Memory B cell (primary cell): Measurements from ENCODE around the gene INPPL1.

Experiments
- ATAC-seq: fragments of 150-1000 bp; cut with Tn5 transposase; 2 replicates; pipeline ENCODE4 v1.10.0; 2021; ENCODE audit warnings: low read depth, mild to moderate bottlenecking, moderate library complexity
- DNase-seq, 2 donors: peaks; one replicate each; pipeline ENCODE4 v3.0.0; 2022; ENCODE audit warnings: low spot score in 2 of 2
- H3K27ac Mint-ChIP-seq: one replicate; pipeline ENCODE4 v1.8.0; 2022; ENCODE audit warnings: mild to moderate bottlenecking, moderate library complexity, mixed read lengths
- H3K27me3 Mint-ChIP-seq: one replicate; pipeline ENCODE4 v1.8.0; 2022; ENCODE audit warnings: mixed read lengths
- H3K36me3 Mint-ChIP-seq: one replicate; pipeline ENCODE4 v1.8.0; 2022; ENCODE audit warnings: mild to moderate bottlenecking, mixed read lengths
- H3K4me1 Mint-ChIP-seq: one replicate; pipeline ENCODE4 v1.8.0; 2022; ENCODE audit warnings: mixed read lengths
- H3K4me3 Mint-ChIP-seq: one replicate; pipeline ENCODE4 v1.8.0; 2022; ENCODE audit warnings: mild to moderate bottlenecking, moderate library complexity, mixed read lengths
- H3K9me3 Mint-ChIP-seq: one replicate; pipeline ENCODE4 v1.8.0; 2022; ENCODE audit warnings: mixed read lengths

INPPL1 gene

GRCh38 chr11:72232260-72233055 lies 7.9 kb downstream of the INPPL1 start:
- Mint-ChIP-seq H3K4me3 (no peak overlapping the region), H3K36me3 (peaks cover 26% of the 10 kb centered on the region), H3K27me3 (no peaks in the 10 kb centered on the region), H3K27ac (peak overlapping the region; percentile 17), H3K9me3 (no peaks in the 10 kb centered on the region), H3K4me1 (peaks cover 15% of the 10 kb centered on the region)
- ATAC-seq = no peak
- no peak for DNase-seq

GRCh38 chr11:72233056-72233772 lies 8.6 kb downstream of the INPPL1 start:
- Mint-ChIP-seq H3K27me3 (no peaks in the 10 kb centered on the region), H3K36me3 (peaks cover 26% of the 10 kb centered on the region), H3K9me3 (no peaks in the 10 kb centered on the region), H3K27ac (no peak overlapping the region), H3K4me1 (peaks cover 15% of the 10 kb centered on the region), H3K4me3 (no peak overlapping the region)
- no peak for DNase-seq
- ATAC-seq = no peak

DNA sequence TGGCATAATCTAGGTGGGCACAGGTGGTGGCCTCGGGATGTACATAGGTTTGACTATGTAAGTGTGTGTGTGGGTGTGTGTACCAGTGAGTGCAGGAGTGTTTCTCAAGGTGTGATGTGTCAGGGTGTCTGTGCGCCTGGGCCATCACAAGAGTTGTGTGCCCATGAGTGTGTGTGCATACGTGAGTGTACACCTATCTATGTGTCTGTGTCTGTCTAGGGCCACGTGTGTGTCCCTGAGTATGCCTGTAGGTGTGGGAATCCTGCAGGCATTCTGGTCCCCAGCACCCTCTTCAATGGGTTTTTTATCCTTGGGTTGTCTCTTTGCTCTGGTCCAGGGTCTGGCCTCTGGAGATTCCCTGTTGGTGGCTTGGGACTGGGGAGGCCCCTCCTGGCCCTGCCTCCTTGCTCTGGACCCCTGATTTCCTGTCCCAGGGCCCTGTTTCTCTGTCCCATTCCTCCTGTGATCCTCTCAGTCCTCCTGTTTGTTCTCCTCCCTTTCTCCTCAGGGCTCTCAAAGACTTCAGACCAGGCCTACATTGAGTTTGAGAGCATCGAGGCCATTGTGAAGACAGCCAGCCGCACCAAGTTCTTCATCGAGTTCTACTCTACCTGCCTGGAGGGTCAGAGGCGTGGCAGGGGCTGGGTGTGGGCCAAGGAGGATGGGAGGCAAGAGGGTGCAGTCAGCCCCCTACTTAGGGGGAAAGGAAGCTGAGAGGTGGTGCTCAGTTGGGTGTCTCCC lies 9.4 kb downstream of the INPPL1 start:
- no peak for DNase-seq
- Mint-ChIP-seq H3K27ac (peak overlapping the region; percentile 69), H3K36me3 (peaks cover 22% of the 10 kb centered on the region), H3K9me3 (no peaks in the 10 kb centered on the region), H3K4me3 (no peak overlapping the region), H3K4me1 (peaks cover 15% of the 10 kb centered on the region), H3K27me3 (no peaks in the 10 kb centered on the region)
- no peak for ATAC-seq

GRCh38 chr11:72234514-72234830 lies 9.9 kb downstream of the INPPL1 start:
- H3K4me3 Mint-ChIP-seq = no peak overlapping the region
- peaks cover 18% of the 10 kb centered on the region for H3K36me3 Mint-ChIP-seq
- peaks cover 15% of the 10 kb centered on the region for H3K4me1 Mint-ChIP-seq
- H3K27ac Mint-ChIP-seq = peak overlapping the region; percentile 69
- ATAC-seq (no peak), DNase-seq (no peak)
- no peaks in the 10 kb centered on the region for H3K9me3 Mint-ChIP-seq
- peaks cover 2% of the 10 kb centered on the region for H3K27me3 Mint-ChIP-seq

- Mint-ChIP-seq H3K27ac (peak overlapping the region; percentile 69), H3K9me3 (no peaks in the 10 kb centered on the region), H3K27me3 (peaks cover 2% of the 10 kb centered on the region), H3K36me3 (peaks cover 16% of the 10 kb centered on the region), H3K4me1 (peaks cover 15% of the 10 kb centered on the region), H3K4me3 (no peak overlapping the region)
- ATAC-seq = no peak
- no peak for DNase-seq
Measured at GRCh38 chr11:72234920-72235319, 10.4 kb downstream of the INPPL1 start.

DNA sequence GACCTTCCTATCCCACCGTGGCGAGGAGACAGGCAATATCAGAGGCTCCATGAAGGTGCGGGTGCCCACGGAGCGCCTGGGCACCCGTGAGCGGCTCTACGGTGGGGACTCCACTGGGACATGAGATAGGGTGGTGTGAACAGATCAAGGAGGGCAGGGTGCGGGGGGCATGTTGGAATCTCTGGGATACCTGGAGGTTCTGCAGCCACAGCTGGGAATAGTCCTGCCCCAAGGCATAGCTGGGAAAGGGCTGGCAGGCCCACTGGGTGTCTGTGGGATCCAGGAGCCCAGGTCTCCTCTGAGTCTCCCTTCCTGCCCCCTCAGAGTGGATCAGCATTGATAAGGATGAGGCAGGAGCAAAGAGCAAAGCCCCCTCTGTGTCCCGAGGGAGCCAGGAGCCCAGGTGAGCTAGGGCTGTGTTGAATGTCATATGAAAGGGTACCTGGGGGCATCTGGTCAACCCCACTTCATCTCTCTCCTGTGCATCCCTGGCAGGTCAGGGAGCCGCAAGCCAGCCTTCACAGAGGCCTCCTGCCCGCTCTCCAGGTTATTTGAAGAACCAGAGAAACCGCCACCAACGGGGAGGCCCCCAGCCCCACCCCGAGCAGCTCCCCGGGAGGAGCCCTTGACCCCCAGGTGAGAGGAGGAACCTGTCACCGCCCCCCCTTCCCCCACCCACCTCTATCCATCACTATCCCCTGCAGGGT lies 10.9 kb downstream of the INPPL1 start:
- H3K4me1 Mint-ChIP-seq = peaks cover 18% of the 10 kb centered on the region
- no peak overlapping the region for H3K4me3 Mint-ChIP-seq
- H3K36me3 Mint-ChIP-seq = peaks cover 16% of the 10 kb centered on the region
- peak overlapping the region; percentile 69 for H3K27ac Mint-ChIP-seq
- ATAC-seq (no peak), DNase-seq (no peak)
- no peaks in the 10 kb centered on the region for H3K9me3 Mint-ChIP-seq
- H3K27me3 Mint-ChIP-seq = peaks cover 4% of the 10 kb centered on the region

- peaks cover 14% of the 10 kb centered on the region for H3K36me3 Mint-ChIP-seq
- H3K4me1 Mint-ChIP-seq = peaks cover 23% of the 10 kb centered on the region
- ATAC-seq (no peak), DNase-seq (no peak)
- H3K27ac Mint-ChIP-seq = no peak overlapping the region
- H3K9me3 Mint-ChIP-seq = no peaks in the 10 kb centered on the region
- no peak overlapping the region for H3K4me3 Mint-ChIP-seq
- peaks cover 8% of the 10 kb centered on the region for H3K27me3 Mint-ChIP-seq
Measured at GRCh38 chr11:72236083-72236697, 11.6 kb downstream of the INPPL1 start.

DNA sequence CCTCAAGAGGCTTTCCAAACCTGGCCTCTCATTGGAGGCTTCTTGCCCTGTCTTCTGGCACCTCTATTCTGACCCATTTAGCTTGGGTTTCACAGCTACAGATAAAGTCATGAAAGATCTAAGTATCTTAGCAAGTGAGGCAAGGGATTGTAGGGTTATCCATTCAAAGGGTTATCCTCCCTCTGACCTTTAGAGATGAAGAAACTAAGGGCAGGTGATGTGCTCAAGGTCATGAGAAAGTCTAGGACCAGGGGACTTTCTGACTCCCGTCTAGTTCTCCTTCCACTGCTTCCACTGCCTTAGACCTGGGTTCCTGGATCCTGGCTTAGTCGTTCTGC lies 12.2 kb downstream of the INPPL1 start:
- Mint-ChIP-seq H3K27me3 (peaks cover 13% of the 10 kb centered on the region), H3K4me1 (peaks cover 27% of the 10 kb centered on the region), H3K9me3 (no peaks in the 10 kb centered on the region), H3K36me3 (peaks cover 13% of the 10 kb centered on the region), H3K4me3 (no peak overlapping the region), H3K27ac (no peak overlapping the region)
- no peak for DNase-seq
- no peak for ATAC-seq

GRCh38 chr11:72237112-72237931 lies 12.8 kb downstream of the INPPL1 start:
- Mint-ChIP-seq H3K4me3 (no peak overlapping the region), H3K36me3 (peaks cover 14% of the 10 kb centered on the region), H3K27ac (no peak overlapping the region), H3K27me3 (peaks cover 19% of the 10 kb centered on the region), H3K9me3 (peaks cover 2% of the 10 kb centered on the region), H3K4me1 (peaks cover 30% of the 10 kb centered on the region)
- DNase-seq (no peak), ATAC-seq (no peak)

DNA sequence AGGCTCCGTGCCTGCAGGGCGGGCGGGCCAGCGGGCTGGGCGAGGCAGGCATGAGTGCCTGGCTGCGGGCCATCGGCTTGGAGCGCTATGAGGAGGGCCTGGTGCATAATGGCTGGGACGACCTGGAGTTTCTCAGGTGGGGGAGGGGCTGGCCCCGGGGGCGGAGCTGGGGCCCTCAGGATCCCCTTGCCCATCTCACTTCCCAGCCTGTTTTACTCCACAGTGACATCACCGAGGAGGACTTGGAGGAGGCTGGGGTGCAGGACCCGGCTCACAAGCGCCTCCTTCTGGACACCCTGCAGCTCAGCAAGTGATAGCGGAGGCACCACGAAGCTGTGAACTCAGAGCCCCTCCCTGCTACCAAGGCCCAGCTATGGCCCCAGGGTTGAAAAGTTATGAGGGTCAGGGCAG lies 13.5 kb downstream of the INPPL1 start:
- H3K27ac Mint-ChIP-seq = no peak overlapping the region
- peaks cover 2% of the 10 kb centered on the region for H3K9me3 Mint-ChIP-seq
- H3K27me3 Mint-ChIP-seq = peaks cover 23% of the 10 kb centered on the region
- peaks cover 30% of the 10 kb centered on the region for H3K4me1 Mint-ChIP-seq
- DNase-seq (peak; percentile 51 to 61), ATAC-seq (peak; percentile 73)
- peaks cover 12% of the 10 kb centered on the region for H3K36me3 Mint-ChIP-seq
- no peak overlapping the region for H3K4me3 Mint-ChIP-seq

- H3K36me3 Mint-ChIP-seq = peaks cover 13% of the 10 kb centered on the region
- DNase-seq (no peak), ATAC-seq (no peak)
- H3K4me3 Mint-ChIP-seq = peak overlapping the region; percentile 25
- H3K27me3 Mint-ChIP-seq = peaks cover 28% of the 10 kb centered on the region
- peaks cover 2% of the 10 kb centered on the region for H3K9me3 Mint-ChIP-seq
- no peak overlapping the region for H3K27ac Mint-ChIP-seq
- H3K4me1 Mint-ChIP-seq = peaks cover 30% of the 10 kb centered on the region
Measured at GRCh38 chr11:72238492-72239312, 14.1 kb downstream of the INPPL1 start.

DNA sequence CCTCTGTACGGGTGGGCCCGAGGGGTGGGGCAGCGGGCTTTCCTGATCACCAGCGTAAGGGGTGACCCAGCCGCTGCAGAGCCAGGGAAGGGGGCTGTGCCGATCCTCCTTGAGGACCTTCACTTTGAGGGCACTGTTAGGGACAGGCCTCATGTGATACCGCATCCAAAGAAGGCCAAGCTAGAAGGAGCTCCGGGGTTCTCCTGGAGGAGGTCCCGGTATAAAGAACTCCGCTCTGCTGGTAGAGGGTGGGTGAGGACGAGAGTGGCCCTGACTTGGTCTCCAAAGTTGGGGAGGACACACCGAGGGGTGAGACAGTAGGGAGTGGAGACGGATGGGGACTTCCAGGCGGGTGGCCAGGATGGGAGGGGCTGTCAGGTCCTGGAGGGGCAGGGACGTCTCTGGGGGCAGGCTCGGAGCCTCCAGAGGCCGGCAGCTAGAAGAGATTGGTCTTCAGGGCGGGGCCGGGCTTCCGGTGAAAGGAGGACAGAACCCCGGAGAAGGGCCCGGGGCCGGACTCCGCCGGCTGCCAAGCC lies 14.8 kb downstream of the INPPL1 start:
- DNase-seq = no peak
- peak; percentile 7 for ATAC-seq
- peaks cover 25% of the 10 kb centered on the region for H3K4me1 Mint-ChIP-seq
- H3K4me3 Mint-ChIP-seq = peak overlapping the region; percentile 81
- H3K27me3 Mint-ChIP-seq = peaks cover 28% of the 10 kb centered on the region
- H3K36me3 Mint-ChIP-seq = peaks cover 10% of the 10 kb centered on the region
- H3K9me3 Mint-ChIP-seq = peaks cover 2% of the 10 kb centered on the region
- H3K27ac Mint-ChIP-seq = no peak overlapping the region
